HL-60/S4 treated with phorbol 12-myristate 13-acetate at 8.2 ng/mL for 4 days and 3 days (cell line): ENCODE measurements around the gene TRIM41.
"Not testable (repeated sequence)": the region's sequence is repeated elsewhere in the genome, so short reads cannot be mapped to it uniquely, and the experiment has no call there.

Source experiments
- in situ Hi-C: fragments of 300-500 bp; cut with MboI; formaldehyde crosslinking; loops from 2 replicates; pipeline ENCODE4 v1.15.0; 2022; ENCODE audit warnings: low sequenced_read_pairs

Gene TRIM41

GRCh38 chr5:181210148-181210547, 12.9 kb upstream of the TRIM41 start:
- in situ Hi-C loops, result not testable (repeated sequence)

- in situ Hi-C loops, result not testable (repeated sequence)
Measured at GRCh38 chr5:181210698-181211097, 12.4 kb upstream of the TRIM41 start.

- in situ Hi-C loops, result no loop called here
Measured at GRCh38 chr5:181211208-181211607, 11.9 kb upstream of the TRIM41 start.

GRCh38 chr5:181212080-181212479, 11.0 kb upstream of the TRIM41 start:
- in situ Hi-C loops, result no loop called here

- in situ Hi-C loops, result no loop called here
Measured at GRCh38 chr5:181212934-181213333, 10.1 kb upstream of the TRIM41 start.

- in situ Hi-C loops, result not testable (repeated sequence)
Measured at GRCh38 chr5:181214249-181214648, 8.8 kb upstream of the TRIM41 start.

GRCh38 chr5:181215997-181216989, 6.8 kb upstream of the TRIM41 start:
- in situ Hi-C loops, result no loop called here

- in situ Hi-C loops, result no loop called here
Measured at GRCh38 chr5:181217111-181217802, 5.8 kb upstream of the TRIM41 start.

GRCh38 chr5:181217803-181218062, 5.3 kb upstream of the TRIM41 start:
- in situ Hi-C loops, result no loop called here

- in situ Hi-C loops, result no loop called here
Measured at GRCh38 chr5:181218795-181219124, 4.3 kb upstream of the TRIM41 start.

GRCh38 chr5:181219262-181220177, 3.6 kb upstream of the TRIM41 start:
- in situ Hi-C loops, result no loop called here

GRCh38 chr5:181220178-181220515, 2.9 kb upstream of the TRIM41 start:
- in situ Hi-C loops, result no loop called here

GRCh38 chr5:181221105-181221791, 1.8 kb upstream of the TRIM41 start:
- in situ Hi-C loops, result no loop called here

GRCh38 chr5:181221792-181222629, 1.1 kb upstream of the TRIM41 start:
- in situ Hi-C loops, result no loop called here

- in situ Hi-C loops, result no loop called here
Measured at GRCh38 chr5:181222630-181223057, 437 bp upstream of the TRIM41 start.

GRCh38 chr5:181223729-181224389, 778 bp downstream of the TRIM41 start:
- in situ Hi-C loops, result no loop called here

- in situ Hi-C loops, result no loop called here
Measured at GRCh38 chr5:181224390-181225229, 1.5 kb downstream of the TRIM41 start.

- in situ Hi-C loops, result no loop called here
Measured at GRCh38 chr5:181229996-181230395, 6.9 kb downstream of the TRIM41 start.
